ENCODE results near the gene TMEM198.

The TMEM198 gene

DNA sequence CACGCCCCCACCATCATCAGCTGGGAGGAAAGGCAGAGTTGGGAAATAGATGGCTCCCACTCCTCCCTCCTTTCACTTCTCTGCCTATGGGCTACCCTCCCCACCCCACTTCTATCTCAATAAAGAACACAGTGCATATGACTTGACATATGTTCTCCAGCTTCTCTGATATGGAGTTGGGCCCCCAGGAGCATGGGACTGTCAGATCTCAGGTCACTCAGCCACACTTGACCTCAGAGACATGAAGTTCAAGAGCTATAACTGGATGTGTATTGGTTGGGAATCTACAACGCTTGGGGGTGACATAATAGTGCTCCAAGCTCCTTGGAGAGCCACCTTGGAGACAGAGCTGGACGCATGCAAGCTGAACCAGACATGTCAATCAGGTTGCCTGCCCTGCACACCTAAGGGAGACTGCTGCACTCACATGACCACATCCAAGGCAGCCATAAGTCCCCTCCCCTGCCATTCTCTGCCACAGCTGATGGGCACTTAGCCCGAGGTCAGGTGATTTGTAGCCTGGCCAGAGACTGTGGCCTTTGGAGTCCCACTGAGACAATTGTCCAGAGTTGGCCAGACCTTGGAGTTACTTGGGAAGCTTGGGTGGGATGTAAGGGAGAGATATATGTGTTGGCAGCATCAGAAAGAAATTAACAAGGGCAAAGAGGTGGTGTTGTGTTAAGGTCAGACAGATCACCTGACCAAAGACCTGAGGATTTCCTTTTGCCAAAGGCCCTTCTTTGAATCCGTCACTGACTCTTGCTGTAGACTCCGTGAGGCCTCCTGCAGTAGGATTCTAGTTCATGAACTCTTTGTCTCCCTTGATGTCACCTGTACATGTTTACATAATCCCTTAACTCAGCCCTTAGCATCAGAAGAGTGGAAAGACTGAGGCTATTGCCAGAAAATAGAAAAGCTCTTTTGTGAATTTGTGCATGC lies 32.0 kb downstream of the TMEM198 start:
- no peak for DNase-seq (ENCODE audit: low read depth in 2 of 3, low spot score in 1 of 3)

DNA sequence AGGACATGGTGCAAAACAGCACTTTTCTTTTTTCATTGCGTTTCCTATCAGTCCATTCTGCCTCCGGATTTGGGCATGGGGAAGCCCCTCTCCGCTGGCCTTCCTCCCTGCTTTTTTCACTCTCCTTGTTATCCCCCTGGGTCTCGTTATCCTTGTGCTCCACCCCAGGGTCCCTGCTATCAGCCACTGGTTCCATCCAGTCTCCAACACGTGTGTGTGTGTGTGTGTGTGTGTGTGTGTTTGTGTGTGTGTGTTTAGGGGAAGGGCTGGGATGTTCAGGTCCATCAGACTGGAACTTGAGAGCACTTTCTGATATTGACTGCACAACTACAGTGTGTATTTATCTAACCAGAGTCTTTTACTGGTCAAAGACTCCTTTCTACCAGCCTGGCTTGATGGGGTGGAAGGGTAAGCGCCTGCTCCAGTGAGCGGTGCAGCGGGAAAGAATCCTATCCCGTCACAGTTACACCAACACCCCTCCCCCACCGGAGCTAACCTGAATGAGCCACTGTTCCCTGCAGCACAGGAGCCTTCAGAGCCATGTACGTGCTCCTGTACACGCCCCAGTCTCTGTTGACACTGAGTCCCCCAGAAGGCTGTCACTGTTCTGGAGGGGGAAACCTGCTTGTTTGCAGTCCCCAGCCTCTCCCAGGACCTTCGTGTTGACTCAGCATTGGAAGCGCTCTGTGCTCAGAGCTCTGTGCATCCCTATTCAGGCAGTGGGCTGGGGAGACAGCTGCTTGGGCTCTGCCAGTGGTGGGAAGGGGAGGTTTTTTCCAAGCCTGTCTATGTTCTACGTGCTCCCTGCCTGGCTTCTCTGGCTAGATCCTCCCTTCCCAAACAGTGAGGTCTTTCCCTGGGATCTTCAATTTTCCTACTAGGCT lies 32.9 kb downstream of the TMEM198 start:
- no peak for DNase-seq (ENCODE audit: low read depth in 2 of 3, low spot score in 1 of 3)

GRCh38 chr2:219578811-219579613 lies 35.2 kb downstream of the TMEM198 start:
- no peak for DNase-seq (ENCODE audit: low read depth in 2 of 3, low spot score in 1 of 3)

- DNase-seq (ENCODE audit: low read depth in 2 of 3, low spot score in 1 of 3): no peak
Measured at GRCh38 chr2:219581346-219581745, 37.5 kb downstream of the TMEM198 start.

GRCh38 chr2:219591091-219591490 lies 47.3 kb downstream of the TMEM198 start:
- no peak for DNase-seq (ENCODE audit: low read depth in 2 of 3, low spot score in 1 of 3)

DNA sequence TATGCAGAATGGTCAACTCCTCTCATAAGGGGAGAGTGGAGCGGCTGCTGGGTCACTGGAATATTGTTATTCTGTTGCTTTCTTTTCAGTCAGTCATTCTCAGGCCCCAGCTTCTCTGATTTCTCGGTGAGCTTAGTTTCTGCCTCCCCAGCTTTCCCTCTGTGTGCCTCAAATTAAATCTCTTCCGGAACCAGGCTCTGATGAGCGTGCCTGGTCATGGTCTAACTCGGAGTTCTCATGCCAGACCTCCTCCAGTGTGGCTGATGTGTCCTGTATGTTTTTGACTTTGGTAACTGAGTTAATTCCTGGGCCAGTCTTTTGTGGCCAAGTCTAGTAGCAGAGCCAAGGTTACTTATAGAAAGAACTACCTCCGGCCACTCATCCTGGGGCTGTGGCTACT lies 48.9 kb downstream of the TMEM198 start:
- DNase-seq (ENCODE audit: low read depth in 2 of 3, low spot score in 1 of 3): no peak

GRCh38 chr2:219593154-219593553 lies 49.3 kb downstream of the TMEM198 start:
- DNase-seq (ENCODE audit: low read depth in 2 of 3, low spot score in 1 of 3): no peak

DNA sequence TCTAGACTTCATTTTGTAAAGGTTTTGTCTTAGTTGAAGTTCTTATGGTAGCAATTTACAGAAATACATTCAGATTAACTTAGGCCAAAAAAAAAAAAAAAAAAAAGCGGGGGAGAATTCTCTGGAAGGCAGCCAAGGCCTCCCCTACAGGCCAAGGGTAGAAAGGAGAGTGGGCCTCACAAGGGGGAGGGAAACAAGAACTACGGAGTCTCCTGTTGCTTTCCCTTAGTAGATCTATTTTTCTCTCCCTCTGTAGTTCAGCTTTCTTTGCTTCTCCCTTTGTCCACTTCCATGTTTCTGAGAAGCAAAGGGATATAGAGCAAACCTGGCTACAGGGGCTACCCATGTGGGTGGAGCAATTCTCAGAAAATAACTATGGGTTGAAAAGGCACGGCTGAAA lies 51.4 kb downstream of the TMEM198 start:
- no peak for DNase-seq (ENCODE audit: low read depth in 2 of 3, low spot score in 1 of 3)

GRCh38 chr2:219596954-219597551 lies 53.2 kb downstream of the TMEM198 start:
- DNase-seq (ENCODE audit: low read depth in 2 of 3, low spot score in 1 of 3): no peak

- peak; percentile 80 to 90 (median 87) for DNase-seq (ENCODE audit: low read depth in 2 of 3, low spot score in 1 of 3)
Measured at GRCh38 chr2:219597552-219598307, 53.9 kb downstream of the TMEM198 start, which contains the start of gene STK11IP. Gene STK11IP, plus strand, starts transcription at chr2:219597857. Its CDS starts 263 bp downstream, at chr2:219598120.

DNA sequence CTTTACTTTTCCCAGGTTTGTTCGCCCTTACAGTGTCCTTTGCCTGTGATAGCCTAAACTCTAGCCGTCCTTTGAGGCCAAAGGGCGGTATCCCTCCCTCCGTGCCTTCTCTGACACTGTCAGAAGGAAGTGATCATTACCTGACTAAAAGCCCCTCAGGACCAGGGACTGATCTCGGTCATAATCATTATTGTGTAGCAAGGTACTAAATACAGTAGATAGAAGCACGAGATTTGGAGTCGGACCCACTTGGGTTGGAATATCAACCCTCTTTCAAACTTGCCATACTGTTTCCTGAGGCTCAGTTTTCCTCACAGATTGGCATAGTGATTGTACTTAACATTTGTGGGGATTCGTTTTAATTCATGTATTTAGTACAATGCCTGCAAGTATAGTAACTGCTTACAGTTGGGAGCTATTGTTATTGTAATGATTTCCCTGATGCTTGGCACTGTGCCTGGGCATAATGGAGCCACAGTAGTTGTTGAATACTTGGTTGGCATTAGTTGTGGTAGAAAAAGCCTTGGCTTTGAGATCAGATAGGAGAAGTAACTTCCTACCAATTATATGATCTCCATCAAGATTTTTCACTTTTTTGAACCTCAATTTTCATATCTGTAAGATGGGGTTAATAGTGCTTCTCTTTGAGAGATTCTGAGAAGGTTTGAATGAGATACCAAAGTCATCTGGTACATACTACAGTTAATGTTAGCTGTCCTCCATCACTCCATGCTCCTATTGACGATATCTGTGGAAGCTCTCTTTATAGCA lies 54.7 kb downstream of the TMEM198 start:
- DNase-seq (ENCODE audit: low read depth in 2 of 3, low spot score in 1 of 3): no peak

All from stimulated activated CD4-positive, alpha-beta T cell treated with anti-CD3 and anti-CD28 coated beads, Interleukin-12 subunit alpha, Interleukin-12 subunit beta, amount 100 ng/mL, for 48 hours (primary cell).